Choroid plexus epithelial cell (primary cell): Measurements from ENCODE around the gene GDPD2.
"Not testable (repeated sequence)": the region's sequence is repeated elsewhere in the genome, so short reads cannot be mapped to it uniquely, and the experiment has no call there.

Experiments
- DNase-seq: peaks from one replicate; pipeline ENCODE4 v3.0.0-alpha.2; 2010; ENCODE audit warnings: low read depth
- H3K4me3 ChIP-seq: 2 replicates; pipeline ENCODE4 v1.5.1; 2011; ENCODE audit warnings: low read depth, mild to moderate bottlenecking, control low read depth, low read length, moderate library complexity
- CTCF ChIP-seq: conservative IDR thresholded peaks from 2 replicates; pipeline ENCODE4 v1.5.1; 2011; ENCODE audit warnings: low read depth, mild to moderate bottlenecking, control low read depth, inconsistent platforms, low read length, moderate library complexity

Gene GDPD2

GRCh38 chrX:70422851-70423341, at the start of gene GDPD2:
Gene GDPD2, plus strand, starts transcription at chrX:70423314. Its CDS starts 1,671 bp downstream, at chrX:70424985.
- TF ChIP-seq CTCF, result peak; percentile 17
- H3K4me3 ChIP-seq, result no peak within 1 kb of the TSS
- DNase-seq, result peak; percentile 34

- H3K4me3 ChIP-seq, result no peak overlapping the region
- no peak for DNase-seq
- no peak for TF ChIP-seq CTCF
These were observed 36.9 kb upstream of the GDPD2 start for GRCh38 chrX:70386235-70386634.

- peak; percentile 57 for DNase-seq
- no peak overlapping the region for H3K4me3 ChIP-seq
These were observed 24.2 kb upstream of the GDPD2 start for GRCh38 chrX:70398899-70399298.

GRCh38 chrX:70400181-70400580, 22.9 kb upstream of the GDPD2 start:
- H3K4me3 ChIP-seq, DNase-seq: not testable (repeated sequence)

More at GRCh38 chrX:70398899-70399298, 24.2 kb upstream of the GDPD2 start:
- no peak for TF ChIP-seq CTCF

GRCh38 chrX:70402721-70403120, 20.4 kb upstream of the GDPD2 start:
- no peak for TF ChIP-seq CTCF
- no peak overlapping the region for H3K4me3 ChIP-seq
- no peak for DNase-seq

- no peak for TF ChIP-seq CTCF
- H3K4me3 ChIP-seq, result no peak overlapping the region
- no peak for DNase-seq
These were observed 18.1 kb upstream of the GDPD2 start for GRCh38 chrX:70405003-70405402.

- H3K4me3 ChIP-seq, result no peak overlapping the region
- DNase-seq, result no peak
- no peak for TF ChIP-seq CTCF
These were observed 12.2 kb upstream of the GDPD2 start for GRCh38 chrX:70410921-70411320.
